Fibroblast of skin of left biceps (primary cell): Measurements from ENCODE around the gene CLNS1A.
A peak's percentile ranks its signal among the peaks of the same experiment; 100 is the strongest.
"Not testable (repeated sequence)": the region's sequence is repeated elsewhere in the genome, so short reads cannot be mapped to it uniquely, and the experiment has no call there.

Experiments used
- DNase-seq, 2 experiments: peaks; one replicate each; pipeline ENCODE4 v3.0.0-alpha.2; 2013; ENCODE audit warnings: low read depth in 2 of 2

The CLNS1A gene

GRCh38 chr11:77637345-77638165 is at the start of gene CLNS1A:
CLNS1A (minus strand) TSS chr11:77637794; CDS start chr11:77637714, 80 bp downstream.
- DNase-seq: peak; percentile 60 to 68

GRCh38 chr11:77687088-77687487 is 49.5 kb upstream of the CLNS1A start:
- DNase-seq: no peak

GRCh38 chr11:77677138-77677537 is 39.5 kb upstream of the CLNS1A start:
- DNase-seq: no peak

GRCh38 chr11:77672264-77672663 is 34.7 kb upstream of the CLNS1A start:
- peak; percentile 47 to 51 for DNase-seq

- DNase-seq: no peak
Observed at GRCh38 chr11:77669848-77670511, 32.4 kb upstream of the CLNS1A start.

- DNase-seq: no peak
Observed at GRCh38 chr11:77668760-77669159, 31.2 kb upstream of the CLNS1A start.

GRCh38 chr11:77665240-77665965 is 27.8 kb upstream of the CLNS1A start:
- no peak for DNase-seq

- DNase-seq: no peak
Observed at GRCh38 chr11:77661670-77662069, 24.1 kb upstream of the CLNS1A start.

- DNase-seq: no peak
Observed at GRCh38 chr11:77660947-77661346, 23.4 kb upstream of the CLNS1A start.

- DNase-seq: peak in 1 of 2 experiments; percentile 49
Observed at GRCh38 chr11:77658213-77659013, 20.8 kb upstream of the CLNS1A start.

- no peak for DNase-seq
Observed at GRCh38 chr11:77656362-77656761, 18.8 kb upstream of the CLNS1A start.

GRCh38 chr11:77654770-77655434 is 17.3 kb upstream of the CLNS1A start:
- no peak for DNase-seq

- DNase-seq: no peak
Observed at GRCh38 chr11:77650123-77650522, 12.5 kb upstream of the CLNS1A start.

- DNase-seq: no peak
Observed at GRCh38 chr11:77647654-77648305, 10.2 kb upstream of the CLNS1A start.

- DNase-seq: no peak
Observed at GRCh38 chr11:77644887-77645286, 7.3 kb upstream of the CLNS1A start.

- no peak for DNase-seq
Observed at GRCh38 chr11:77642228-77642627, 4.6 kb upstream of the CLNS1A start.

GRCh38 chr11:77636731-77637344 is 756 bp downstream of the CLNS1A start:
- no peak for DNase-seq

- not testable (repeated sequence) for DNase-seq
Observed at GRCh38 chr11:77633926-77634325, 3.7 kb downstream of the CLNS1A start.

GRCh38 chr11:77630157-77630710 is 7.4 kb downstream of the CLNS1A start:
- DNase-seq: no peak
